GM12878 (cell line): Measurements from ENCODE around the gene TMUB1. TPM values are rescaled to one million over a fixed set of nuclear protein-coding genes. Genes with fewer than 3 reads are reported as not detected.

ENCODE experiments used
- CHD2 ChIP-seq: IDR thresholded peaks from 2 replicates; pipeline ENCODE4 v1.6.1; 2011; ENCODE audit warnings: low read depth, low read length, improper control_type of control experiment, borderline replicate concordance
- NR2C2 ChIP-seq: IDR thresholded peaks from 2 replicates; pipeline ENCODE4 v1.6.1; 2011; ENCODE audit warnings: borderline replicate concordance, low read depth; ENCODE audit not compliant: control insufficient read depth, insufficient read length
- POU2F2 ChIP-seq: IDR thresholded peaks from 3 replicates; pipeline ENCODE4 v1.6.1; 2011; ENCODE audit warnings: low read depth, mild to moderate bottlenecking, low read length, borderline replicate concordance
- RBBP5 ChIP-seq: fragments of 200-600 bp; sonication (generic); conservative IDR thresholded peaks from 2 replicates; pipeline ENCODE4 v1.6.1; 2016
- TCF7 ChIP-seq: IDR thresholded peaks from 2 replicates; pipeline ENCODE4 v1.6.1; 2014; ENCODE audit warnings: antibody characterized with exemption, borderline replicate concordance
- ZNF24 ChIP-seq: fragments of 450-650 bp; IDR thresholded peaks from 2 replicates; pipeline ENCODE4 v1.6.1; 2017; ENCODE audit warnings: antibody characterized with exemption, mild to moderate bottlenecking
- ZSCAN29 ChIP-seq: fragments of 450-650 bp; IDR thresholded peaks from 2 replicates; pipeline ENCODE4 v1.6.1; 2017; ENCODE audit warnings: mild to moderate bottlenecking, moderate library complexity
- polyA plus RNA-seq, 11 experiments: library from polyadenylated mRNA; depleted of rRNA in 4 of 11; unstranded in 6 of 11; stranded (reverse) in 5 of 11; fragments of >200 nt; fragmentation: Nextera tagmentation in 4 of 11; fragmentation: Illumina TruSeq in 1 of 11; extraction: Ambion mirVana in 4 of 11; extraction: Trizol in 1 of 11; gene quantifications; 1 replicate in 1 of 11; 2 replicates in 10 of 11; pipeline versions ENCODE4 v1.2.1 to v1.2.3, GENCODE V29; 2011 to 2016; ENCODE audit warnings: inconsistent platforms in 2 of 11, missing spikeins in 2 of 11, low read depth in 1 of 11
- total RNA-seq, 4 experiments: library from RNA; depleted of rRNA in 3 of 4; stranded (reverse); fragments of >200 nt in 3 of 4; fragmentation: Illumina TruSeq in 1 of 4; extraction: Trizol in 1 of 4; gene quantifications; 2 replicates each; pipeline versions ENCODE4 v1.2.1 to v1.2.3, GENCODE V29; 2013 to 2021
- TF ChIP-seq, protein P1 (sequence below): fragments of 150-350 bp; IDR thresholded peaks from 2 replicates; pipeline ENCODE4 v1.6.1; 2014; ENCODE audit warnings: mild to moderate bottlenecking, low read depth, low read length
- TF ChIP-seq, protein P2 (sequence below): fragments of 450-650 bp; formaldehyde crosslinking; IDR thresholded peaks from 2 replicates; pipeline ENCODE4 v1.4.0; 2022; ENCODE audit warnings: mild to moderate bottlenecking, moderate library complexity

Gene TMUB1
- total and polyA plus RNA-seq, 10 of the 15 experiments (the other 5 are each of a cell fraction or from before 2014, with no cell fraction given), result 0.27 to 79.5 (median 41.3) TPM; not detected in 1

DNA sequence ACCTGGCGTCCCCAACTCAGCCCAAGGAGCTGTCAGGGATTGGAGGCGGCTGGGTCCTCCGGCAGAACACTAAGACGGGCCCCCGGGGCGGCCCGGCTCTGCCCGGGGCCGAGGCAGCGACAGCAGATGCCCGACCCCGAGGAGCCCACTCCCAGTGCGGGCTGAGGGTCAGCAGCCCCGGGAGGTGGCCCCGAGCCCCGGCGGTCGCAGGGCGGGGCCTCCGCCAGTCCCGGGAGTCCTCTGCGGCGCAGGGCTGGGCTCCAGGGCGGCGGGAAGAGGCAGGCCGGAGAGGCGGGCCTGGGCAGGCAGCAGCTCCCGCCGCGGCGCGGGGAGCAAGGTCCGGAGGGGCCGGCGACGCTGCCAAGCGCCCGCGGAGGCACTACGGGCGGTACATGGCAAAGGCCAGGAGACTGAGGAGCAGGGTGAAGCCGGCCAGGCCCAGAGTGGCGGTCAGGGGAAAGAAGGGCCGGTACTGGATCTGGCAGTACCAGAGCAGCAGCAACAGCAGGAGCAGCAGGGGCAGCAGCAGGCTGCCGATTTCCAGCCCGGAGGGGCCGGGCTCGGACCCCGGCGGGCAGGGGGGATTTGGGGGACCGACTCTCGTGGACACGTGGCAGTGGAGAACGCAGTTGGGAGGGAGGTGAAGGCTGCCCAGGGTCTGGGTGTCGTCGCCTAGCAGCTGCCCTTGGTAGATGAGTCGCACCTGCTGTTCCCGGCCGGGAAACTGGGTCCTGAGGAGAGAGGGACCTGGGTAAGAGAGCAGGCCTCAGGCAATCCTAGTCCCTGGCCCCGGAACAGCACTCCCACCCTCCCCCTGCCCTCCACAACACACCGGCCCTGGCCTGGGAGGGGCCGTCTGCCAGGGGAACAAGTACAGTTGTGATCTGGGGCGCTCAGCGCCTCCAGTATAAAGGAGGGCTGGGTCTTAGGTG, 1.9 kb downstream of the TMUB1 start (continued):
- TF ChIP-seq, protein P1, sequence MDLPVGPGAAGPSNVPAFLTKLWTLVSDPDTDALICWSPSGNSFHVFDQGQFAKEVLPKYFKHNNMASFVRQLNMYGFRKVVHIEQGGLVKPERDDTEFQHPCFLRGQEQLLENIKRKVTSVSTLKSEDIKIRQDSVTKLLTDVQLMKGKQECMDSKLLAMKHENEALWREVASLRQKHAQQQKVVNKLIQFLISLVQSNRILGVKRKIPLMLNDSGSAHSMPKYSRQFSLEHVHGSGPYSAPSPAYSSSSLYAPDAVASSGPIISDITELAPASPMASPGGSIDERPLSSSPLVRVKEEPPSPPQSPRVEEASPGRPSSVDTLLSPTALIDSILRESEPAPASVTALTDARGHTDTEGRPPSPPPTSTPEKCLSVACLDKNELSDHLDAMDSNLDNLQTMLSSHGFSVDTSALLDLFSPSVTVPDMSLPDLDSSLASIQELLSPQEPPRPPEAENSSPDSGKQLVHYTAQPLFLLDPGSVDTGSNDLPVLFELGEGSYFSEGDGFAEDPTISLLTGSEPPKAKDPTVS, result no peak
- TF ChIP-seq, protein P2, sequence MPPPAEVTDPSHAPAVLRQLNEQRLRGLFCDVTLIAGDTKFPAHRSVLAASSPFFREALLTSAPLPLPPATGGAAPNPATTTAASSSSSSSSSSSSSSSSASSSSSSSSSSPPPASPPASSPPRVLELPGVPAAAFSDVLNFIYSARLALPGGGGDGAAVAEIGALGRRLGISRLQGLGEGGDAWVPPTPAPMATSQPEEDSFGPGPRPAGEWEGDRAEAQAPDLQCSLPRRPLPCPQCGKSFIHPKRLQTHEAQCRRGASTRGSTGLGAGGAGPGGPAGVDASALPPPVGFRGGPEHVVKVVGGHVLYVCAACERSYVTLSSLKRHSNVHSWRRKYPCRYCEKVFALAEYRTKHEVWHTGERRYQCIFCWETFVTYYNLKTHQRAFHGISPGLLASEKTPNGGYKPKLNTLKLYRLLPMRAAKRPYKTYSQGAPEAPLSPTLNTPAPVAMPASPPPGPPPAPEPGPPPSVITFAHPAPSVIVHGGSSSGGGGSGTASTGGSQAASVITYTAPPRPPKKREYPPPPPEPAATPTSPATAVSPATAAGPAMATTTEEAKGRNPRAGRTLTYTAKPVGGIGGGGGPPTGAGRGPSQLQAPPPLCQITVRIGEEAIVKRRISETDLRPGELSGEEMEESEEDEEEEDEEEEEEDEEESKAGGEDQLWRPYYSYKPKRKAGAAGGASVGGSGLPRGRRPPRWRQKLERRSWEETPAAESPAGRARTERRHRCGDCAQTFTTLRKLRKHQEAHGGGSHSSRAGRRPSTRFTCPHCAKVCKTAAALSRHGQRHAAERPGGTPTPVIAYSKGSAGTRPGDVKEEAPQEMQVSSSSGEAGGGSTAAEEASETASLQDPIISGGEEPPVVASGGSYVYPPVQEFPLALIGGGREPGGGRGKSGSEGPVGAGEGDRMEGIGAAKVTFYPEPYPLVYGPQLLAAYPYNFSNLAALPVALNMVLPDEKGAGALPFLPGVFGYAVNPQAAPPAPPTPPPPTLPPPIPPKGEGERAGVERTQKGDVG (CRISPR knock-in tag), result no peak
- TF ChIP-seq CHD2 (no peak), POU2F2 (no peak), ZSCAN29 (no peak), TCF7 (no peak), NR2C2 (no peak), ZNF24 (no peak), RBBP5 (no peak)
